GM12874 (cell line): ENCODE results near the gene MTA1.

Experiments
- TF ChIP-seq, protein P1 (sequence below): IDR thresholded peaks from 2 replicates; pipeline ENCODE4 v1.5.1; 2011; ENCODE audit warnings: low read depth, mild to moderate bottlenecking, control low read depth, low read length, moderate library complexity; ENCODE audit not compliant: insufficient read depth

MTA1 gene

DNA sequence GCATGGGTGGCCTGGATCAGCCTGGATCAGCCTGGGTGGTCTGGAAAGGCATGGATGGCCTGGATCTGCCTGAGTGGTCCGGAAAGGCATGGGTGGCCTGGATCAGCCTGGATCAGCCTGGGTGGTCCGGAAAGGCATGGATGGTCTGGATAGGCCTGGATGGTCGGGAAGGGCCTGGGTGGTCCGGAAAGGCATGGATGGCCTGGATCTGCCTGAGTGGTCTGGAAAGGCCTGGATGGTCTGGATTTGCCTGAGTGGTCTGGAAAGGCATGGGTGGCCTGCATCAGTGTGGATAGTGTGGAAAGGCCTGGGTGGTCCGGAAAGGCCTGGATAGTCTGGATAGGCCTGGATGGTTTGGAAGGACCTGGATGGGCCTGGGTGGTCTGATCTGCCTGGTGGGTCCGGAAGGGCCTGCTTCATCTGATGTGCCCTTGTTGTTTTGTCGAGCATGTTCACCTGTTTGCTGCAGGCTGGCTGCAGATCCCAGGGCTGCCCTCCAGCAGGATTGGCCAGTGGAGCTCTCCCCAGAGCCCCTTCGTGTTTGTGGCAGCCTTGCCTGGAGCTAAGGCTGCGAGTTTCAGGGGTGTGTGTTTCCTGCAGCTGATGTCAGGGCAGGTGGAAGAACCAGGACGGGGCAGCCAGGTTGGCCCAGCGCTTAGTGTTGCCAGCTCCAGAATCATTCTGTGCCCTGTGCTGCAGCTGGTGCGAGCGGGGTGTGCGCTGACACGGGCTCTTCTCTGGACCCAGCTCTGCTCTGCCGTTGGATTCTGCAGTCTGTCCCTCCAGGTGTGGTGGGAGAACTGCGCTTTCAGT is 40.5 kb upstream of the MTA1 start:
- TF ChIP-seq, protein P1, sequence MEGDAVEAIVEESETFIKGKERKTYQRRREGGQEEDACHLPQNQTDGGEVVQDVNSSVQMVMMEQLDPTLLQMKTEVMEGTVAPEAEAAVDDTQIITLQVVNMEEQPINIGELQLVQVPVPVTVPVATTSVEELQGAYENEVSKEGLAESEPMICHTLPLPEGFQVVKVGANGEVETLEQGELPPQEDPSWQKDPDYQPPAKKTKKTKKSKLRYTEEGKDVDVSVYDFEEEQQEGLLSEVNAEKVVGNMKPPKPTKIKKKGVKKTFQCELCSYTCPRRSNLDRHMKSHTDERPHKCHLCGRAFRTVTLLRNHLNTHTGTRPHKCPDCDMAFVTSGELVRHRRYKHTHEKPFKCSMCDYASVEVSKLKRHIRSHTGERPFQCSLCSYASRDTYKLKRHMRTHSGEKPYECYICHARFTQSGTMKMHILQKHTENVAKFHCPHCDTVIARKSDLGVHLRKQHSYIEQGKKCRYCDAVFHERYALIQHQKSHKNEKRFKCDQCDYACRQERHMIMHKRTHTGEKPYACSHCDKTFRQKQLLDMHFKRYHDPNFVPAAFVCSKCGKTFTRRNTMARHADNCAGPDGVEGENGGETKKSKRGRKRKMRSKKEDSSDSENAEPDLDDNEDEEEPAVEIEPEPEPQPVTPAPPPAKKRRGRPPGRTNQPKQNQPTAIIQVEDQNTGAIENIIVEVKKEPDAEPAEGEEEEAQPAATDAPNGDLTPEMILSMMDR = no peak

DNA sequence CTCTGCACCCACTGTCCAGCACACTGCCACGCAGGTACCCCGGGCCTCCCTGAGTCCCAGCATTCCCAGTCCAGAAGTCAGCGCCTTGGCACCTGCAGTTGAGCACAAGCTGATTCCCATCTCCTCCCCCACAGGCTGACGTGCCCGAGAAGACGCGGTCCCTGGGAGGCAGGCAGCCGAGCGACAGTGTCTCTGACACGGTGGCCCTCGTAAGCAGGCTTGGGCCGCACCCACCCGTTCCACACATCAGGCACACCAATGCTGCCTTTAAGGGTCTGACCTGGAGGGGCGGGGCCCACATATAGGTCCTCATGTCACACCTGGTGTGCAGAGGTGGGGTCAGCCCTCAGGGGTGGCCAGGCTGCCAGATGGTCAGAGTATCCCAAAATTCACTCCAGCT is 39.7 kb upstream of the MTA1 start:
- TF ChIP-seq, protein P1 = no peak

DNA sequence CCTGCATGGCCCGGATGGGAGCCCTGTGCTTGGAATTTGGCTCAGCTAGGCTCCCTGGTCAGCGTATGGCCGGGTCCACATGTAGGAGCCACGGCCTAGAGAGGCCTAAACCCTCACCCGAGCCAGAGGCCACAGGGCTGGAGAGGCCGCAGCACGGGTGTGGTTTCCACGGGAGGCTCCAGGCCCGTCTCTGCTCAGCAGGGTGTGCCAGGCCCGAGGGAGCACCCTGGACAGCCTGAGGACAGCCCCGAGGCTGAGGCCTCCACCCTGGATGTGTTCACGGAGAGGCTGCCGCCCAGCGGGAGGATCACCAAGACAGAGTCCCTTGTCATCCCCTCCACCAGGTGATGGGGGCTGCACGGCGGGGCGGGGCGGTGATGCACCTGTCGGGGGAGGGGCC is 38.9 kb upstream of the MTA1 start:
- TF ChIP-seq, protein P1 = no peak

DNA sequence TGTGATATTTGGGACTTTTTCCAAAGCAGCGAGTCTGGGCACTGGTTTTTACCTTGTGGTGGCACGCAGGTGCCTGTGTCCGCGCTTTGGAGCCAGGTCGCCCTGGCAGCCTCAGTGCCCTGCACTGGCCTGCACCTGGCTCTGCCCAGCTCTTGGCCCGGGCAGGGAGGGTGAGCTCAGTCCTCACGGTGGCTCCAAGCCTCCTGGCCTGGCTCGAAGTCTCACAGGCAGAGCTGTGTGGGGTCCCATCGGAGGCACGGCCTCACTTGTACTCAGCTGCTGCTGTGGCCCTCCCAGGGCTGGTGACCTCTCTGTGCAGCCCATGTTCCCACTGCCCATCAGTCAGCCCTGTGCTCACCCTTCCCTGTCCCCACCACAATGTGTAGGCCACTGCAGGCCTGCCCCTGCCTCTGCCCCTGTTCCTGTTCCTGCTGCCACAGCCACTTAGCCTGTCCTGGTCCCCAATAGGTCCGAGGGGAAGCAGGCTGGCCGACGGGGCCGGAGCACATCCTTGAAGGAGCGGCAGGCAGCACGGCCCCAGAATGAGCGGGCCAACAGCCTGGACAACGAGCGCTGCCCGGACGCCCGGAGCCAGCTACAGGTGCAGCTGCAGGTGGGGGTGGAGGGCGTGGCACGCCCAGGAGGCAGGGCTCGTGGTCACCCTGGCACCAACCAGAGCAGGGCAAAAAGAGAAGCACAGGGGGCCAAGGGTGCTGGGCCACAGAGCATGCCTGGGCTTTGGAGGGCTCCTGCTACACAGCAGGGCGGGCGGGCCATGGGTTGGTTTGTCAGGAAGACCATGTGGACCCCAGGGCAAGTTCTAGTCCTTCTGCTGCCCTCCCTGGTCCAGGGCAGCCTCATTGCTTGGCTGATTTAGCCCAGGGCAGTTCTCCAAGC is 37.9 kb upstream of the MTA1 start:
- TF ChIP-seq, protein P1 = no peak

DNA sequence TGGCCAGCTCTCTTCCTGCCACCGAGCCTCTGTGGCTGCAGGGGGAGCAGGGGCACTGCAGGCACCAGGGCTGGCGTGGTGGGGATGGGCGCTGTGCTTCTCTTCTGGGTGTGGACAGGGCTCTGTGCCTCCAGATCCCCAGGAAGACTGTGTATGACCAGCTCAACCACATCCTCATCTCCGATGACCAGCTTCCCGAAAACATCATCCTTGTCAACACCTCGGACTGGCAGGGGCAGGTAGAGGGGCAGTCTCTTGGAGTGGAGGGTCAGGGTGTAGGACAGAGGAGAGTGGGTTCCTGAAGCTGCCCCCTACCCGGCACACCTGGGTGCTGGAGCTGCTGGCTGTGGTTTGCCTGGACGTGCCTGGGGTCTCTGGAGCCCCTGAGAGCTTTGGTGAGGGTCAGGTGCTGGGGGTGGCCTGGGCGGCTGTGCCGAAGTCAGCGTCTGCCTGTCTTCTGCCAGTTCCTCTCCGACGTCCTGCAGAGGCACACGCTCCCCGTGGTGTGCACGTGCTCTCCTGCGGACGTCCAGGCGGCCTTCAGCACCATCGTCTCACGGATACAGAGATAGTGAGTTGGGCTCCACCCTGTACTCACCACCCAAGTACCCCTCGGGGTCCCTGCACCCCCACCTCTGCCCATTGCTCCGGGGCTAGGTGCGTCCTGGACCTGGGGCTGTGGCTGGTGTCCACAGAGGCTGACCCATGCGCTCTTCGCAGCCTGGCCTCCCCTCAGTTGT is 37.1 kb upstream of the MTA1 start:
- TF ChIP-seq, protein P1 = no peak

DNA sequence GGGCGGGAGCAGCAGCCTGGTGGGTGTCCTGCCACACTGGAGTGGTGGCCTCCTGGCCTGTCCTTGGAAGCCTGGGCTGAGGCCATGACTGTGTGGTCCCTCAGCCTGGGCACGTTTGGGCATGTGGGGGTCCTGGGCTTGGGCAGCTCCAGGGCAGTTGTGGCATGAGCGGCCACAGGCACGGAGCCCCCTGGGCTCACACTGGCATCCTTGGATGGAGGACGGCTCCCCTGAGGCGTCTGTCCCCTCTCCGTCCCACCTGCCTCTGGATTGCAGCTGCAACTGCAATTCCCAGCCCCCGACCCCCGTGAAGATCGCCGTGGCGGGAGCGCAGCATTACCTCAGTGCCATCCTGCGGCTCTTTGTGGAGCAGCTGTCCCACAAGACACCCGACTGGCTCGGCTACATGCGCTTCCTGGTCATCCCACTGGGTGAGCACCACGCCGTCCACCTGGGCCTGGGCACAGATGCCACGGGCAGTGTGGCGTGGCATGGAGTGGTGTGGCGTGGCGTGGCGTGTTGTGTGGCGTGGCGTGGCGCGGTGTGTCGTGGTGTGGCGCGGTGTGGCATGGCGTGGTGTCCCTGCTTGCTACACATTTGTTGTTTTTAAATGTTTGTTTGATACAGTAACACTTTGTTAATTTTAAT is 36.4 kb upstream of the MTA1 start:
- TF ChIP-seq, protein P1 = no peak
